Adrenal gland (tissue), 12 donors: Measurements from ENCODE around the gene DSCAML1. TPM values are rescaled to one million over a fixed set of nuclear protein-coding genes. Genes with fewer than 3 reads are reported as not detected.

ENCODE experiments used
- DNase-seq, 7 donors: peaks; one replicate each; pipeline ENCODE4 v3.0.0-alpha.2; 2019 to 2020
- H3K27ac ChIP-seq, 5 donors: fragments of 200-600 bp; sonication (generic) in 4 of 5; 1 replicate in 3 of 5; 2 replicates in 2 of 5; pipeline versions ENCODE4 v1.5.1 to v1.8.0; 2016 to 2020; ENCODE audit warnings: mild to moderate bottlenecking in 1 of 5
- H3K27me3 ChIP-seq: fragments of 200-600 bp; 2 replicates; pipeline ENCODE4 v1.8.0; 2021
- H3K36me3 ChIP-seq, 2 donors: fragments of 200-600 bp; replicated peaks in 1 of 2; 1 replicate in 1 of 2; 2 replicates in 1 of 2; pipeline versions ENCODE4 v1.5.1 to v1.8.0; 2018 to 2022
- H3K4me1 ChIP-seq, 2 donors: fragments of 200-600 bp; replicated peaks in 1 of 2; 1 replicate in 1 of 2; 2 replicates in 1 of 2; pipeline versions ENCODE4 v1.5.1 to v1.8.0; 2018 to 2021
- H3K4me3 ChIP-seq, 4 donors: fragments of 200-600 bp; sonication (generic) in 3 of 4; one replicate each; pipeline ENCODE4 v1.5.1; 2016 to 2018
- H3K9me3 ChIP-seq, 3 donors: fragments of 200-600 bp; sonication (generic) in 1 of 3; replicated peaks in 1 of 3; 1 replicate in 2 of 3; 2 replicates in 1 of 3; pipeline versions ENCODE4 v1.5.1 to v1.8.0; 2016 to 2021
- POLR2A ChIP-seq, 2 donors: fragments of 450-650 bp; IDR thresholded peaks; one replicate each; pipeline ENCODE4 v1.6.1; 2017; ENCODE audit warnings: antibody characterized with exemption in 2 of 2, mild to moderate bottlenecking in 2 of 2, moderate library complexity in 1 of 2
- WGBS, 4 donors: extraction: QIAGEN DNeasy Blood & Tissue Kit in 2 of 4; methylation state at CpG; one replicate each; pipeline versions ENCODE4 v1.1.5 to v1.1.7; 2013 to 2017; 5-methylcytosine and 5-hydroxymethylcytosine counted together
- intact Hi-C, 2 donors: fragments of 100-400 bp; cut with DNase I; formaldehyde crosslinking; loops; one replicate each; pipeline versions ENCODE4 v1.14.1 to v1.15.0; 2022 to 2023
- polyA plus RNA-seq, 3 donors: library from polyadenylated mRNA; stranded (reverse); fragments of 200-250 nt in 2 of 3; fragments of 350-450 nt in 1 of 3; fragmentation: Illumina TruSeq in 1 of 3; extraction: RNeasy Lipid Tissue Mini Kit (QIAGEN cat#74804) in 1 of 3; gene quantifications; one replicate each; pipeline ENCODE4 v1.2.3, GENCODE V29; 2013 to 2014
- total RNA-seq, 9 donors: library from RNA; depleted of rRNA in 4 of 9; stranded (reverse); fragments of >200 nt in 4 of 9; fragments of 120-200 nt in 1 of 9; fragmentation: NEBNext Ultra II Directional in 1 of 9; extraction: Animal tissue kit (Norgen Biotek cat#: 25700) in 1 of 9; gene quantifications; one replicate each; pipeline versions ENCODE4 v1.1.0 to v1.2.4, GENCODE V29; 2013 to 2023
- TF ChIP-seq, protein P1 (sequence below), 6 experiments: fragments of 450-650 bp in 4 of 6; fragments of 200-600 bp in 2 of 6; sonication (generic) in 1 of 6; IDR thresholded peaks; 1 replicate in 5 of 6; 2 replicates in 1 of 6; pipeline versions ENCODE4 v1.5.1 to v1.8.0; 2016 to 2021; ENCODE audit warnings: antibody characterized with exemption in 6 of 6, mild to moderate bottlenecking in 2 of 6, moderate library complexity in 1 of 6
- donor health status: healthy with polysubstance abuse.
- donor health status: Bipolar disorder and iron deficiency.
- donor health status: DM: yes; HTN: yes; CAD: no.
- donor health status: DM: no; HTN: no; CAD: no.
- donor health status: DM: no; HTN: no; CAD: no.
- donor health status: DM: yes; HTN: yes; CAD: no.

The DSCAML1 gene
- total and polyA plus RNA-seq, 12 donors, result 0.09 to 1.9 (median 0.55) TPM; not detected in 1

DNA sequence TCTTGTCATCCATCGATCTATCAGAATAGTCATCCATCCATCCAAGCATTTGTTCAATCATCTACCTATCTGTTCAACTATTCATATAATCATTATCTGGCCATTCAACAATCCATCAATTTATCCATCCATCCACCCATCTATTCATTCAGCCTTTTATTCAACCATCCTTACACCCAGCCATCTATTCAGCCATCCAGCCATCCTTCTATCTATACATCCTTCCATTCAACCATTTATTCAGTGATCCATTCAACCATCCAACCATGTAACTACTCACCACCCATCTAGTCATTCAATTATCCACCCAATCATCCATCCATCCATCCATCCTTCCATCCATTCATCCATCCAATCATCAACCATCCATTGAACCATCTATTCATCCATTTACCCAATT, 362.5 kb downstream of the DSCAML1 start:
- no peaks in the 10 kb centered on the region for H3K27me3 ChIP-seq
- WGBS, 4 donors, result 87 to 95% (median 92%) methylated on average over 1 of the region's 1 CpG
- TF ChIP-seq, protein P1, sequence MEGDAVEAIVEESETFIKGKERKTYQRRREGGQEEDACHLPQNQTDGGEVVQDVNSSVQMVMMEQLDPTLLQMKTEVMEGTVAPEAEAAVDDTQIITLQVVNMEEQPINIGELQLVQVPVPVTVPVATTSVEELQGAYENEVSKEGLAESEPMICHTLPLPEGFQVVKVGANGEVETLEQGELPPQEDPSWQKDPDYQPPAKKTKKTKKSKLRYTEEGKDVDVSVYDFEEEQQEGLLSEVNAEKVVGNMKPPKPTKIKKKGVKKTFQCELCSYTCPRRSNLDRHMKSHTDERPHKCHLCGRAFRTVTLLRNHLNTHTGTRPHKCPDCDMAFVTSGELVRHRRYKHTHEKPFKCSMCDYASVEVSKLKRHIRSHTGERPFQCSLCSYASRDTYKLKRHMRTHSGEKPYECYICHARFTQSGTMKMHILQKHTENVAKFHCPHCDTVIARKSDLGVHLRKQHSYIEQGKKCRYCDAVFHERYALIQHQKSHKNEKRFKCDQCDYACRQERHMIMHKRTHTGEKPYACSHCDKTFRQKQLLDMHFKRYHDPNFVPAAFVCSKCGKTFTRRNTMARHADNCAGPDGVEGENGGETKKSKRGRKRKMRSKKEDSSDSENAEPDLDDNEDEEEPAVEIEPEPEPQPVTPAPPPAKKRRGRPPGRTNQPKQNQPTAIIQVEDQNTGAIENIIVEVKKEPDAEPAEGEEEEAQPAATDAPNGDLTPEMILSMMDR (IDR thresholded peaks at IDR 0.05), result no peak
- TF ChIP-seq POLR2A (IDR thresholded peaks at IDR 0.05), result no peak
- H3K9me3 ChIP-seq, result no peaks in the 10 kb centered on the region
- intact Hi-C loops, result loop anchor here (5.0 to 10.0 kb wide), 2 partner anchors 383 to 520 kb away; no protein-coding TSS in a partner anchor
- H3K27ac ChIP-seq, result no peak overlapping the region
- no peaks in the 10 kb centered on the region for H3K36me3 ChIP-seq
- H3K4me1 ChIP-seq, result no peaks in the 10 kb centered on the region
- no peak for DNase-seq
- no peak overlapping the region for H3K4me3 ChIP-seq

DNA sequence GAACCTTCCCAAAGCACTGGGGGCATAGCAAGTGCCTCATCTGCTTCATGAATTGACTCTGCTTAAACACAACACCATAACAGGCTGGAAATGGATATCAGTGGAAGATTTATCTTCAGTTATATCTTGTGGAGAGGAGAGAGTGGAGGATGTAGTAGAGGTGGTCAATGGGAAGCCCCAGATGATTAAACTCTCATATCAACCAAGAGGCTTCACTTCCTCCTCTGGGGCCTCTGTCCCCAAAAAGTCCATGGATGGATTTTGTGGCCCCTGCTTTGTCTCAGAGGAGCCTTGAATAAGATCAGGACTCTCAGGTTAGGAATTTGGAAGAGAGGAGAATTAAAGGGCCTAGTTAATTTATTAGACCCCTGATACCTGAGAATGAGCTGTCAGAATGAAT, 363.3 kb downstream of the DSCAML1 start:
- no peak for TF ChIP-seq POLR2A (IDR thresholded peaks at IDR 0.05)
- TF ChIP-seq, protein P1 (IDR thresholded peaks at IDR 0.05), result no peak
- DNase-seq, result no peak
- no peaks in the 10 kb centered on the region for H3K36me3 ChIP-seq
- H3K27ac ChIP-seq, result no peak overlapping the region
- no peak overlapping the region for H3K4me3 ChIP-seq
- no peaks in the 10 kb centered on the region for H3K9me3 ChIP-seq
- no peaks in the 10 kb centered on the region for H3K27me3 ChIP-seq
- intact Hi-C loops, result loop anchor here (5.0 to 10.0 kb wide), 2 partner anchors 384 to 521 kb away; no protein-coding TSS in a partner anchor
- no peaks in the 10 kb centered on the region for H3K4me1 ChIP-seq

DNA sequence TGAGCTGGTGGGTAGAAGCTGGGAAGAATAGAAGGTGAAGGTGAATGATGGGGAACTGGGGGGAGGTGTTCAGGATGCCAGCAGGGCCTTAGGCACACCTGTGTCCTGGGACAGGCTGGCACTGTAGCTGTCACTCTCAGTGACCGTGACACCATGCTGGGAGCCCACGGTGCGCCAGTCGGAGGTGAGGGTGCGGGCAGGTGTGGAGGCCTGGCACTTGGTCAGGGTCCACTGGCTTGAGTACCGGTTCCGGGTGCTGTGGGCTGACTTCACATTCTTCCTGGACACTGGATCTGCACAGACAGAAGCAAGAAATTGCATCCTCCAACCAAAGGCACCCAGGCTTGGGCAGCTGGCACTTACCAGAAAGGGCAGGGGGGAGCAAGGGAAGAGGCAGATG, 365.6 kb downstream of the DSCAML1 start:
- 91 to 97% (median 95%) methylated on average over 7 of the region's 7 CpGs for WGBS, 4 donors
- Histone ChIP-seq H3K27me3 (no peaks in the 10 kb centered on the region), H3K36me3 (no peaks in the 10 kb centered on the region), H3K9me3 (no peaks in the 10 kb centered on the region), H3K27ac (no peak overlapping the region), H3K4me1 (no peaks in the 10 kb centered on the region), H3K4me3 (no peak overlapping the region)
- no peak for TF ChIP-seq POLR2A (IDR thresholded peaks at IDR 0.05)
- TF ChIP-seq, protein P1 (IDR thresholded peaks at IDR 0.05), result no peak
- intact Hi-C loops, result loop anchor here (5.0 to 10.0 kb wide), 2 partner anchors 386 to 523 kb away; no protein-coding TSS in a partner anchor
- DNase-seq, result no peak

DNA sequence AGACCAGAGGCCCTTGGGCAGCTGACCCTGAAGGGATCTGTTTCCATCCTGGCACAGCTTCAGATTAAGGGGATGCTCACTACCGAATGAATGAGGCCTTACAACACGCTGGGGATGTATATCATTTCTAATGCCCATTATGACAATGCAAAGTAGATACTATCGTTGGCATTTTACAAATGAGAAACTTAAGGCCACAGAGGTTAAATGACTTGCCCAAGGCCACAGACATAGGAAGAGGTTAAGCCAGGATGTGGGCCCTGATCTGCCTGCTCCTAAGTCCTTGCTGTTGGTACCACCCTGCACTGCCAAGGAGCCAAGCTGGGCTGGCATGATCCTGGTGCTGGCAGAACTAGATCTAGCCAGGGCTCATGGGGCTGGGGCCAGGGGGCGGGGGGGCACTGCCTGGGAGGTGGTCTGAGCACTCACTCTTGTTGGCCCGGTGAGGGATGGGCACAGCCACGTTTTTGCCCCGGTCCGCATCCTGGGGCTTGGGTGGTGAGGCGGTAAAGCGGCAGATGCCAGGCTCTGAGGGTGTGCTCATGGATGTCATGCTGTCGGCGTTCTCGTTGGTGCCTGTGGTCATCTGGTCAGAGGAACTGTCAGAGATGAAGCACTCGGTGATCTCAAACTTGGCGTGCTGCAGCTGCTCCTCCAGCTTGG, 366.6 kb downstream of the DSCAML1 start:
- no peaks in the 10 kb centered on the region for H3K36me3 ChIP-seq
- WGBS, 4 donors, result 80 to 88% (median 84%) methylated on average over 5 to 15 of the region's 15 CpGs
- H3K9me3 ChIP-seq, result no peaks in the 10 kb centered on the region
- no peak overlapping the region for H3K4me3 ChIP-seq
- no peak for DNase-seq
- intact Hi-C loops, result loop anchor here (5.0 to 10.0 kb wide), 2 partner anchors 387 to 524 kb away; no protein-coding TSS in a partner anchor
- TF ChIP-seq POLR2A (IDR thresholded peaks at IDR 0.05), result no peak
- TF ChIP-seq, protein P1 (IDR thresholded peaks at IDR 0.05), result no peak
- no peak overlapping the region for H3K27ac ChIP-seq
- H3K4me1 ChIP-seq, result no peaks in the 10 kb centered on the region
- H3K27me3 ChIP-seq, result no peaks in the 10 kb centered on the region
